Mammary epithelial cell (primary cell): ENCODE data around the gene ABCA1.

Experiments used
- CTCF ChIP-seq, 2 donors: IDR thresholded peaks in 1 of 2; conservative IDR thresholded peaks in 1 of 2; 2 replicates each; pipeline ENCODE4 v1.5.1; 2011 to 2012; ENCODE audit warnings: inconsistent platforms in 2 of 2, low read length in 2 of 2, mild to moderate bottlenecking in 2 of 2, control low read depth in 1 of 2, low read depth in 1 of 2; ENCODE audit not compliant: insufficient read depth in 1 of 2; ENCODE audit errors: extremely low read depth in 1 of 2
- EZH2 ChIP-seq: IDR thresholded peaks from 2 replicates; pipeline ENCODE4 v1.6.1; 2012; ENCODE audit warnings: low read length, inconsistent platforms, borderline replicate concordance

- TF ChIP-seq EZH2, result no peak
- no peak for TF ChIP-seq CTCF (conservative IDR thresholded peaks at IDR 0.05 in 1 of 2, IDR thresholded peaks at IDR 0.05 in 1 of 2; ENCODE audit: extremely low read depth in 1 of 2, insufficient read depth in 1 of 2, low read depth in 1 of 2, low read length in 2 of 2)
These were observed 101.0 kb downstream of the ABCA1 start for GRCh38 chr9:104826911-104827310.
